Fibroblast of lung (primary cell): ENCODE data around the gene WHRN. TPM values are rescaled to one million over a fixed set of nuclear protein-coding genes. Genes with fewer than 3 reads are reported as not detected.

ENCODE experiments used
- DNase-seq, 2 donors: peaks; one replicate each; pipeline versions ENCODE4 v3.0.0 to v3.0.0-alpha.2; 2010; ENCODE audit warnings: low read depth in 2 of 2
- H2AFZ ChIP-seq: 2 replicates; pipeline ENCODE4 v1.5.1; 2012; ENCODE audit warnings: low read length, control low read depth, inconsistent platforms
- H3K27ac ChIP-seq: 2 replicates; pipeline ENCODE4 v1.5.1; 2011; ENCODE audit warnings: low read length, control low read depth; ENCODE audit not compliant: insufficient read depth
- H3K27me3 ChIP-seq: 2 replicates; pipeline ENCODE4 v1.5.1; 2011; ENCODE audit warnings: mild to moderate bottlenecking, low read length; ENCODE audit not compliant: control insufficient read depth, insufficient read depth
- H3K36me3 ChIP-seq: 2 replicates; pipeline ENCODE4 v1.5.1; 2011; ENCODE audit warnings: low read length; ENCODE audit not compliant: control insufficient read depth, insufficient read depth
- H3K4me1 ChIP-seq: 2 replicates; pipeline ENCODE4 v1.5.1; 2011; ENCODE audit warnings: low read length; ENCODE audit not compliant: control insufficient read depth, insufficient read depth; ENCODE audit errors: extremely low read depth
- H3K4me2 ChIP-seq: 2 replicates; pipeline ENCODE4 v1.5.1; 2011; ENCODE audit warnings: low read length, control low read depth; ENCODE audit not compliant: insufficient read depth; ENCODE audit errors: extremely low read depth
- H3K4me3 ChIP-seq, 4 experiments: fragments of 200-600 bp in 1 of 4; sonication (generic) in 1 of 4; replicated peaks in 1 of 4; 2 replicates each; pipeline ENCODE4 v1.5.1; 2011 to 2016; ENCODE audit warnings: low read length in 4 of 4, low read depth in 3 of 4, mild to moderate bottlenecking in 3 of 4, control low read depth in 2 of 4, inconsistent platforms in 1 of 4, mixed read lengths in 1 of 4; ENCODE audit not compliant: insufficient read depth in 1 of 4; ENCODE audit errors: control extremely low read depth in 1 of 4
- H3K79me2 ChIP-seq: 2 replicates; pipeline ENCODE4 v1.5.1; 2012; ENCODE audit warnings: mild to moderate bottlenecking, low read length, inconsistent platforms; ENCODE audit not compliant: control insufficient read depth, insufficient read depth
- H3K9ac ChIP-seq: 2 replicates; pipeline ENCODE4 v1.5.1; 2011; ENCODE audit warnings: mild to moderate bottlenecking, low read length, control low read depth; ENCODE audit not compliant: insufficient read depth
- H3K9me3 ChIP-seq: 2 replicates; pipeline ENCODE4 v1.5.1; 2012; ENCODE audit warnings: low read depth, low read length; ENCODE audit not compliant: control insufficient read depth, insufficient read depth
- H4K20me1 ChIP-seq: 2 replicates; pipeline ENCODE4 v1.5.1; 2011; ENCODE audit warnings: low read length; ENCODE audit not compliant: control insufficient read depth, insufficient read depth; ENCODE audit errors: extremely low read depth
- CTCF ChIP-seq, 2 donors: IDR thresholded peaks in 1 of 2; conservative IDR thresholded peaks in 1 of 2; 1 replicate in 1 of 2; 2 replicates in 1 of 2; pipeline ENCODE4 v1.5.1; 2011 to 2012; ENCODE audit warnings: low read length in 2 of 2, control low read depth in 1 of 2, inconsistent platforms in 1 of 2, low read depth in 1 of 2, mild to moderate bottlenecking in 1 of 2
- EZH2 ChIP-seq: IDR thresholded peaks from 2 replicates; pipeline ENCODE4 v1.5.1; 2012; ENCODE audit warnings: low read length, control low read depth, mild to moderate bottlenecking; ENCODE audit errors: missing control alignments
- polyA plus RNA-seq, 2 donors: library from polyadenylated mRNA; depleted of rRNA in 1 of 2; stranded (reverse) in 1 of 2; unstranded in 1 of 2; fragments of >200 nt; gene quantifications; 2 replicates each; pipeline ENCODE4 v1.2.1, GENCODE V29; 2011 to 2012; ENCODE audit warnings: missing spikeins in 1 of 2
- total RNA-seq: library from RNA; depleted of rRNA; stranded (reverse); fragments of >200 nt; gene quantifications from 2 replicates; pipeline ENCODE4 v1.2.1, GENCODE V29; 2014

The WHRN gene
- total and polyA plus RNA-seq, 2 donors (not counting 1 experiment from before 2014, with no cell fraction given) = 0.16 to 1.8 TPM

DNA sequence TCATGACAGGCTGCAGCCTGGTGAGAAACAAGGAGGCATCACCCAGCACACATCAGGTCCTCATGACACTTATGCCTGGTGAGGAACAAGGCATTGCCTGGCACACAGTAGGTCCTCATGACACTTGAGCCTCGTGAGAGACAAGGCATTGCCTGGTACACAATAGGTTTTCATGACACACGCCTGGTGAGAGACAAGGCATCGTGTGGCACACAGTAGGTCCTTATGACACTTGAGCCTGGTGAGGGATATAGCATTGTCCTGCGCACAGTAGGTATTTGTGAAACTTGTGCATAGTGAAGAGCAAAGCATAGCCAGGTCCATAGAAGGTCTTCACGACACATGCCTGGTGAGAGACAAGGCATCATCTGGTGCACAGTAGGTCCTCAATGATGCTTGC is 23.5 kb downstream of the WHRN start:
- Histone ChIP-seq H3K9ac (no peak overlapping the region), H3K27ac (no peak overlapping the region), H3K27me3 (peaks cover 3% of the 10 kb centered on the region), H3K79me2 (no peaks in the 10 kb centered on the region), H3K4me3 (no peak overlapping the region), H3K4me1 (no peaks in the 10 kb centered on the region), H3K9me3 (no peaks in the 10 kb centered on the region), H3K4me2 (no peak overlapping the region), H4K20me1 (no peaks in the 10 kb centered on the region), H3K36me3 (no peaks in the 10 kb centered on the region), H2AFZ (no peak overlapping the region)
- TF ChIP-seq CTCF (conservative IDR thresholded peaks at IDR 0.05 in 1 of 2, IDR thresholded peaks at IDR 0.05 in 1 of 2; ENCODE audit: low read depth in 1 of 2, low read length in 2 of 2) = no peak
- no peak for TF ChIP-seq EZH2
- no peak for DNase-seq

- DNase-seq = no peak
- H3K9me3 ChIP-seq = no peaks in the 10 kb centered on the region
- H3K27me3 ChIP-seq = peaks cover 3% of the 10 kb centered on the region
- no peaks in the 10 kb centered on the region for H3K36me3 ChIP-seq
- no peaks in the 10 kb centered on the region for H4K20me1 ChIP-seq
- no peak overlapping the region for H3K27ac ChIP-seq
- no peak overlapping the region for H3K9ac ChIP-seq
- no peak overlapping the region for H3K4me2 ChIP-seq
- TF ChIP-seq CTCF (conservative IDR thresholded peaks at IDR 0.05 in 1 of 2, IDR thresholded peaks at IDR 0.05 in 1 of 2; ENCODE audit: low read depth in 1 of 2, low read length in 2 of 2) = no peak
- no peak for TF ChIP-seq EZH2
- no peak overlapping the region for H3K4me3 ChIP-seq
- H3K79me2 ChIP-seq = no peaks in the 10 kb centered on the region
- no peaks in the 10 kb centered on the region for H3K4me1 ChIP-seq
- no peak overlapping the region for H2AFZ ChIP-seq
These were observed 24.4 kb downstream of the WHRN start for GRCh38 chr9:114480746-114481435.

DNA sequence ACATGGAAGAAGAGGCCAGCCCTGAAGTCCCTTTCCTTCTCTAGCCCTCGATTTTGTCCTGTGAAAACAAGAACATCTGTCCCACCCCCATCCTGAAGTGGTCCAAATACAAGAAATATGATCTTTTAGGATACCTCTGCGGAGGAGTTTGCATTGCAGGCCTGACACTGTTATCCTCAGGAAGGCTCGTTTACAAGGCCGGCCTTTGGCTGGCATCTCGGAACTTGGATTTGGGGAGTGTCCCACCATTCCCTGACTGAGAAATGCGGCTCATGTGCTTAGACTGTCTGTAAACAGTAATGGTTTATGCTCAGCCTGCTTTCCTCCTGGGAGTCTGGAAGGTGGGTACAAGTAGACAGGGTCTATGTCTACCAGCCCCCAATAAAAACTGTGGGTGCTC is 26.4 kb downstream of the WHRN start:
- H3K27ac ChIP-seq = no peak overlapping the region
- H3K9ac ChIP-seq = no peak overlapping the region
- no peaks in the 10 kb centered on the region for H3K9me3 ChIP-seq
- no peaks in the 10 kb centered on the region for H3K36me3 ChIP-seq
- H3K27me3 ChIP-seq = peaks cover 3% of the 10 kb centered on the region
- no peaks in the 10 kb centered on the region for H4K20me1 ChIP-seq
- H2AFZ ChIP-seq = no peak overlapping the region
- no peak for DNase-seq
- no peak overlapping the region for H3K4me2 ChIP-seq
- no peak overlapping the region for H3K4me3 ChIP-seq
- H3K4me1 ChIP-seq = no peaks in the 10 kb centered on the region
- H3K79me2 ChIP-seq = no peaks in the 10 kb centered on the region
- no peak for TF ChIP-seq CTCF (conservative IDR thresholded peaks at IDR 0.05 in 1 of 2, IDR thresholded peaks at IDR 0.05 in 1 of 2; ENCODE audit: low read depth in 1 of 2, low read length in 2 of 2)
- no peak for TF ChIP-seq EZH2
